ENCODE measurements around the gene C16orf92.
"Not testable (repeated sequence)": the region's sequence is repeated elsewhere in the genome, so short reads cannot be mapped to it uniquely, and the experiment has no call there.

Gene C16orf92

GRCh38 chr16:30005341-30006094, 17.5 kb upstream of the C16orf92 start:
- DNase-seq, result peak; percentile 29 to 32

DNA sequence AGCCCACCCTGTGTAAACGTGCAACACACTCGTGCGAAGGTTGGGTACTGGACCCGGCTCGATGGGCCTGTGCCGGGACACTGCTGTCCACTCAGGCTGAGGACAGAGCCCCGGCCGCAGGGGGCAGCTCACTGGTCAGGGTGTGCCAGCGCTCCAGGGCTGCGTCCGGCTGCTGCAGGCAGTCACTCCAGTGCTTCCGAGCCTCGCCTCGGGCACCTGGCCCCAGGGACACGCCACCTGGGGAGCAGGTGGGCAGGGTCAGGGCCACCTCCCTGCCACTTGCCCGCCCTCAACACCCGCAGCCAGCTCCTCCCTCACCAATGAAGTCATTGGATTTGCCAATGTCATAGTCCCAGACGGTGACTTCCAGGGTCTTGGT, 16.9 kb upstream of the C16orf92 start:
- DNase-seq, result no peak

GRCh38 chr16:30006659-30007377, 16.2 kb upstream of the C16orf92 start:
- DNase-seq, result no peak

DNA sequence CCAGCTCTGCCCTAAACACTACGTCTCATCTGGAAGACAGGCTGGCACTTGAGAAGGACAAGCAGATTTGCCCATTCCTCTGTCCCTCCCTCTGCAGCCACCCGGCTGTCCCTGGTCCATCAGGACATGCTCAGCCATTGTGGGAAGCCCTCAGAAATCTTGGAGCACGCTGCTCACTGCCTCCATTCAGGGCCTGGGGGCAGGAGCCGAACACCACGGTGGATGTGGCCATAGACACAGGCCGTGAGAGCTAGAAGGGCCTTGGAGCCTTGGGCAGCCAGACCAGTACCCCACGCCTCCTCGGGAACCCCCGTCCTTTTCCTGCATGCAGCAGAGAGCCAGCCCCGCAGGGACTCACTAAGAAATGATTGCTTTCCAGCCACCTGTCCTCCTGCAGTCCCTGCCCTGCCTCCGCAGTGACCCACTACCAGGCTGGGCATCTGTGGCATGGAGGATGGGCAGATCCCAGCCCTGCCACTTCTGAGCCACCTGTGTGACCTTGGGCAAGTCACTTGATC, 15.6 kb upstream of the C16orf92 start:
- no peak for DNase-seq

DNA sequence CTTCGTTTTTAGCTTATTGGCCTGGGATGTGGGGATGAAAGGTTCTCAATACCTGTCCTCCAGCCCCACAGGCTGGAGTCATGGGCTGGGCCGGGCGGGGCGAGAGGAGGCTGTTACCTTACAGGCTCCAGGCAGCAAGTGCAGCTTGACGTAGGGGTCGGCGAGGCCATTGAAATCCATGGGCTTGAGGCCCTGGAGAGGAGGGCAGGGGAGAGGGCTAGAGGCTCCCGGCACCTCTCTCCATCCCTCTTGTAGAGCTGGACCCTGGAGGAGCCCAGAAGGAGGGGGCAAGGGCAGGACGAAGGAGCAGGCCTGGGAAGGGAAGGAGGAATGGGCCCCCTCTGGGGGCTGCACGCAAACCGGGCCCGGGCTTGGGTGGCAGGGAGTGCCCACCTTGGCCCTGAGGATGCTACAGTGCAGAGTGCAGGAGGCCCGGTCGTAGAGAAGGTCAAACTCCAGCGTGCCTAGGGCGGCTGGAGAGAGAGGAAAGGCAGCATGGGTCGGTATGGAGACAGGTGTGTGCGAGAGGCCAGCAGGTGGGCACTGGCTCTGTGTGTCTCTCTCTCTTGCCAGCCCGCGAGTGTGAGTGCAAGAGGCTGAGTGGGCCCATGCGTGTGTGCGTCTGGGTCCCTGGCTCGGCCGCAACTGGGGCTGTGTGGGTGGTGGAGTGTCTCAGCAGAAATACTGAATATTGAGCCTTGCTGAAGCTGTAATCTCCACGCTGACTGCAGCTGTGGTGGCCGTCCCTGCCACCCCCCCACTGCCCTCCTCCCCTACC, 13.7 kb upstream of the C16orf92 start:
- no peak for DNase-seq

- DNase-seq, result no peak
These were observed 12.8 kb upstream of the C16orf92 start for GRCh38 chr16:30009990-30010843.

DNA sequence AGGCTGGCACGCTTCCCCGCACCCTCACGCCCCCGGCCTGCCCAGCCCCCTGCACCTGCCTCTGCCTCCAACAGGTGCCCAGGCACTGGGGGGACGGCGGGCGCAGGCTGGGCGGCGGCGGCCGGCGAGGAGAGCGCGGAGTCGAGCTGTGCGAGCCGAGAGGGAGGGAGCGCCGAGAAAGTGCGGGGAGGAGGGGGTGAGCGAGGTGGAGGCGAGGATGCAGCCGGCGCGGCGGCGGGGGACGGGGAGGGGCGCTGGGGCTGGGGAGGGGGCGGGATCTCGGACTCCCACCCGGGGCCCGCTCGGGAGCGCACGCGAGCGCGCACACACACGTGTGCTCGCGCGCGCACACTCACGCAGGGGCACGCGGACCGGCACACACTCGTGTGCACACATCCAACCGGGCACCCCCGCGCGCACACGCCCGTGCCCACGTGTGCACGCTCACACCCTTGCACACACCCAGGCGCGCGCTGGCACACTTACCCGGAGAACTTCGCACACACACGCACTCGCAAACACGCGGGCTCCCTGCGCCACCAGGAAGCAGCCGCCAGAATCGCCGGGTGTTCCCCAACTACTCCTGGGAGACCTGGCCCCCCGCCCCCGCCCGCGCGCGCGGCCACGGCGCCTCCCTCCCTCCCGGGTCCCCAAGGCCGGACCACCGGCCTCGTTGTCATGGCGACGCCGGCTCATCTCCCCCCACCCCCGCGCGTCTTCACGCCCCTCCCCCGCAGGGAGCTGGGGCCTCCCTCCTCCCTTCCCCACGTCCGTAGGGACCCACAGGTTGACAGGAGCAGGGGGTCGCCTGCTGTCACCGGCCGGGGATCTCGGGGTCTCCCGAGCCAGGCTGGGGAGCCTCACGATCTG, 11.9 kb upstream of the C16orf92 start, which contains the start of gene DOC2A:
Gene DOC2A, minus strand, starts transcription at position 184 of the 870 bp plus-strand sequence. CDS start 805 bp downstream, outside the sequence.
- peak; percentile 35 to 42 for DNase-seq

GRCh38 chr16:30011714-30012504, 11.1 kb upstream of the C16orf92 start:
- no peak for DNase-seq

DNA sequence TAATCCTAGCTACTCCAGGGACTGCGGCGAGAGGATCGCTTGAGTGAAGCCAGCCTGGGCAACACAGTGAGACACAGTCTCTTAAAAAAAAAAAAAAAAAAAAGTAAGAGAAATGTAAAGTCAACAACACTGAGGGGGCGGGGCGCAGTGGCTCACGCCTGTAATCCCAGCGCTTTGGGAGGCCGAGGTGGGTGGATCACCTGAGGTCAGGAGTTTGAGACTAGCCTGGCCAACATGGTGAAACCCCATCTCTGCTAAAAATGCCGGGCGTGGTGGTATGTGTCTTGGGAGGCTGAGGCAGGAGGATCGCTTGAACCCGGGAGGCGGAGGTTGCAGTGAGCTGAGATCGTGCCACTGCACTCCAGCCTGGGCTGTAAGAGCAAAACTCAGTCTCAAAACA, 10.4 kb upstream of the C16orf92 start:
- DNase-seq, result not testable (repeated sequence)

DNA sequence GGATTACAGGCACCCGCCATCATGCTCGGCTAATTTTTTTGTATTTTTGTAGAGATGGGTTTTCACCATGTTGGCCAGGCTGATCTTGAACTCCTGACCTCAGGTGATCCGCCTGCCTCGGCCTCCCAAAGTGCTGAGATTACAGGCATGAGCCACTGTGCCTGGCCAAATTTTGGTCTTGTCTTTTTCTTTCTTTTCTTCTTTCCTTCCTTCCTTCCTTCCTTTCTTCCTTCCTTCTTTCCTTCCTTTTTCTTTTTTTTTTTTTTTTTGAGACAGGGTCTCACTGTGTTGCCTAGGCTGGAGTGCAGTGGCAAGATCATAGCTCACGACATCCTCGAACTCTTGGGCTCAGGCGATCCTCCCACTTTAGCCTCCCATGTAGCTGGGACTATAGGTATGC, 7.5 kb upstream of the C16orf92 start:
- not testable (repeated sequence) for DNase-seq

GRCh38 chr16:30016555-30017276, 6.3 kb upstream of the C16orf92 start:
- no peak for DNase-seq

- DNase-seq, result no peak
These were observed 5.7 kb upstream of the C16orf92 start for GRCh38 chr16:30017277-30017656.

DNA sequence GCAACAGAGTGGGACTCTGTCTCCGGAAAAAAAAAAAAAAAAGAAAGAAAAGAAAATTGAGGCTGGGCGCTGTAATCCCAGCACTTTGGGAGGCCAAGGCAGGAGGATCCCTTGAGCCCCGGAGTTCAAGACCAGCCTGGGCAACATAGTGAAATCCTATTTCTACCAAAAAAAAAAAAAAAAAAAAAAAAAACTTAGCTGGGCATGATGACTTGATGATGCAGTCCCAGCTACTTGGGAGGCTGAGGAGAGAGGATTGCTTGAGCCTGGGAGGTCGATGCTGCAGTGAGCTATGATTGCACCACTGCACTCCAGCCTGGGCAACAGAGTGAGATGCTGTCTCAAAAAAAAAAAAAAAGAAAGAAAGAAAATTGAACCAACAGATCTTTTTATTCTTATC, 5.1 kb upstream of the C16orf92 start:
- DNase-seq, result not testable (repeated sequence)

GRCh38 chr16:30018731-30019158, 4.3 kb upstream of the C16orf92 start:
- no peak for DNase-seq

GRCh38 chr16:30023586-30023985, 588 bp downstream of the C16orf92 start:
- no peak for DNase-seq

- no peak for DNase-seq
These were observed 1.5 kb downstream of the C16orf92 start for GRCh38 chr16:30024451-30024850.

- DNase-seq, result no peak
These were observed 2.2 kb downstream of the C16orf92 start for GRCh38 chr16:30025156-30025555.

GRCh38 chr16:30025574-30025973, 2.6 kb downstream of the C16orf92 start:
- no peak for DNase-seq

GRCh38 chr16:30026449-30026848, 3.5 kb downstream of the C16orf92 start:
- no peak for DNase-seq
